ENCODE data around the gene FBXO40. TPM values are rescaled to one million over a fixed set of nuclear protein-coding genes. Genes with fewer than 3 reads are reported as not detected.

The FBXO40 gene
- total and polyA plus RNA-seq, 10 of the 15 experiments (the other 5 are each of a cell fraction or from before 2014, with no cell fraction given): 0.03 to 0.05 (median 0.04) TPM; not detected in 7

- RAD21 ChIA-PET (ENCODE audit: unreplicated experiment): interaction anchor here (1.4 kb wide), 1 partner anchor 18 kb away, joined by 4 read pairs; no protein-coding TSS in a partner anchor
- intact Hi-C loops (cut with micrococcal nuclease; ENCODE audit: unreplicated experiment): no loop called here
- Histone ChIP-seq H3K4me2 (ENCODE audit: control insufficient read depth, insufficient read depth) (no peak overlapping the region), H3K36me3 (ENCODE audit: control insufficient read depth in 2 of 2, insufficient read depth in 2 of 2, low read length in 1 of 2) (no peaks in the 10 kb centered on the region), H3K4me1 (ENCODE audit: control insufficient read depth, insufficient read depth, low read length) (no peaks in the 10 kb centered on the region), H3K9me3 (replicated peaks; ENCODE audit: control insufficient read depth, insufficient read depth, low read length) (no peaks in the 10 kb centered on the region), H3K9ac (ENCODE audit: control insufficient read depth, insufficient read depth, low read length) (no peak overlapping the region), H3K27me3 (replicated peaks in 1 of 2; ENCODE audit: control insufficient read depth in 2 of 2, insufficient read depth in 2 of 2, low read length in 1 of 2) (no peaks in the 10 kb centered on the region; a peak in 1 of 4 replicates), H3K27ac (ENCODE audit: control insufficient read depth, insufficient read depth) (no peak overlapping the region), H3K4me3 (no peak overlapping the region), H4K20me1 (ENCODE audit: control insufficient read depth, insufficient read depth) (no peaks in the 10 kb centered on the region), H3K79me2 (ENCODE audit: control insufficient read depth, insufficient read depth, low read length) (no peaks in the 10 kb centered on the region), H2AFZ (ENCODE audit: control insufficient read depth, low read depth, low read length) (no peak overlapping the region)
- ATAC-seq: no peak
- no peak for FAIRE-seq
- BruUV-seq (replicated peaks): no TSS peak
- POLR2A ChIA-PET: interaction anchor here (0.9 kb wide), 1 partner anchor 8 kb away, joined by 4 read pairs; no protein-coding TSS in a partner anchor
- DNase-seq (ENCODE audit: low read depth, low spot score): no peak
- in situ Hi-C loops (cut with MboI): no loop called here
- SMC1A ChIA-PET (ENCODE audit: uncharacterized antibody, unreplicated experiment): interaction anchor here (1.3 kb wide), 1 partner anchor 36 kb away, joined by 3 read pairs; no protein-coding TSS in a partner anchor
- CTCF ChIA-PET: no interaction called here
- no peak for TF ChIP-seq RBBP5 (conservative IDR thresholded peaks at IDR 0.05)
- TF ChIP-seq IRF4 (IDR thresholded peaks at IDR 0.05; ENCODE audit: low read depth, low read length): no peak
- no peak for TF ChIP-seq KLF5 (IDR thresholded peaks at IDR 0.05; ENCODE audit: partially characterized antibody)
- no peak for TF ChIP-seq NR2F1 (conservative IDR thresholded peaks at IDR 0.05)
- TF ChIP-seq MTA2 (IDR thresholded peaks at IDR 0.05; ENCODE audit: low read depth): no peak
- TF ChIP-seq WRNIP1 (IDR thresholded peaks at IDR 0.05; ENCODE audit: borderline replicate concordance, low read depth, low read length): no peak
- no peak for TF ChIP-seq ZZZ3 (IDR thresholded peaks at IDR 0.05; ENCODE audit: control insufficient read depth, insufficient read length, low read depth)
- no peak for TF ChIP-seq RAD21 (IDR thresholded peaks at IDR 0.05; ENCODE audit: insufficient read depth, low read depth, low read length)
These were observed 31.0 kb upstream of the FBXO40 start for GRCh38 chr3:121562148-121562547.

- H3K79me2 ChIP-seq (ENCODE audit: control insufficient read depth, insufficient read depth, low read length): no peaks in the 10 kb centered on the region
- H3K4me2 ChIP-seq (ENCODE audit: control insufficient read depth, insufficient read depth): no peak overlapping the region
- no peaks in the 10 kb centered on the region for H4K20me1 ChIP-seq (ENCODE audit: control insufficient read depth, insufficient read depth)
- H3K9ac ChIP-seq (ENCODE audit: control insufficient read depth, insufficient read depth, low read length): no peak overlapping the region
- TF ChIP-seq NRF1 (conservative IDR thresholded peaks at IDR 0.05; ENCODE audit: low read depth, low read length): no peak
- no peak for TF ChIP-seq MEF2B (IDR thresholded peaks at IDR 0.05; ENCODE audit: partially characterized antibody, poor library complexity, severe bottlenecking)
- TF ChIP-seq PAX5 (IDR thresholded peaks at IDR 0.05; ENCODE audit: borderline replicate concordance, low read depth, low read length): no peak
- no peak for TF ChIP-seq PAX8 (IDR thresholded peaks at IDR 0.05)
- TF ChIP-seq, protein P1, sequence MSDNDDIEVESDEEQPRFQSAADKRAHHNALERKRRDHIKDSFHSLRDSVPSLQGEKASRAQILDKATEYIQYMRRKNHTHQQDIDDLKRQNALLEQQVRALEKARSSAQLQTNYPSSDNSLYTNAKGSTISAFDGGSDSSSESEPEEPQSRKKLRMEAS (IDR thresholded peaks at IDR 0.05; ENCODE audit: low read depth, low read length): no peak
- no peak for TF ChIP-seq ETV6 (conservative IDR thresholded peaks at IDR 0.05 in 1 of 2, IDR thresholded peaks at IDR 0.05 in 1 of 2; ENCODE audit: borderline replicate concordance in 1 of 2, low read depth in 1 of 2)
- TF ChIP-seq POLR2A (IDR thresholded peaks at IDR 0.05; ENCODE audit: low read depth, low read length): no peak
- TF ChIP-seq, protein P2, sequence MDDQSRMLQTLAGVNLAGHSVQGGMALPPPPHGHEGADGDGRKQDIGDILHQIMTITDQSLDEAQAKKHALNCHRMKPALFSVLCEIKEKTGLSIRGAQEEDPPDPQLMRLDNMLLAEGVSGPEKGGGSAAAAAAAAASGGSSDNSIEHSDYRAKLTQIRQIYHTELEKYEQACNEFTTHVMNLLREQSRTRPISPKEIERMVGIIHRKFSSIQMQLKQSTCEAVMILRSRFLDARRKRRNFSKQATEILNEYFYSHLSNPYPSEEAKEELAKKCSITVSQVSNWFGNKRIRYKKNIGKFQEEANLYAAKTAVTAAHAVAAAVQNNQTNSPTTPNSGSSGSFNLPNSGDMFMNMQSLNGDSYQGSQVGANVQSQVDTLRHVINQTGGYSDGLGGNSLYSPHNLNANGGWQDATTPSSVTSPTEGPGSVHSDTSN (IDR thresholded peaks at IDR 0.05; ENCODE audit: insufficient replicate concordance, low read depth, low read length): no peak
- TF ChIP-seq ESRRA (IDR thresholded peaks at IDR 0.05; ENCODE audit: low read length): no peak
- TF ChIP-seq CREB1 (IDR thresholded peaks at IDR 0.05; ENCODE audit: low read depth): no peak
- no peak for TF ChIP-seq JUNB (IDR thresholded peaks at IDR 0.05)
- no peak for TF ChIP-seq LARP7 (IDR thresholded peaks at IDR 0.05)
- ChIA-PET POLR2A (no interaction called here), CTCF (no interaction called here), SMC1A (ENCODE audit: uncharacterized antibody, unreplicated experiment) (no interaction called here), RAD21 (ENCODE audit: unreplicated experiment) (no interaction called here)
- no peak for FAIRE-seq
- no TSS peak for BruUV-seq (replicated peaks)
- intact Hi-C loops (cut with micrococcal nuclease; ENCODE audit: unreplicated experiment) (no loop called here), in situ Hi-C loops (cut with MboI) (no loop called here)
- no peaks in the 10 kb centered on the region for H3K36me3 ChIP-seq (ENCODE audit: control insufficient read depth in 2 of 2, insufficient read depth in 2 of 2, low read length in 1 of 2)
- no peak for ATAC-seq
- H3K4me3 ChIP-seq: no peak overlapping the region
- H3K27ac ChIP-seq (ENCODE audit: control insufficient read depth, insufficient read depth): no peak overlapping the region
- no peaks in the 10 kb centered on the region; a peak in 1 of 4 replicates for H3K27me3 ChIP-seq (replicated peaks in 1 of 2; ENCODE audit: control insufficient read depth in 2 of 2, insufficient read depth in 2 of 2, low read length in 1 of 2)
- H3K9me3 ChIP-seq (replicated peaks; ENCODE audit: control insufficient read depth, insufficient read depth, low read length): no peaks in the 10 kb centered on the region
- no peak for DNase-seq (ENCODE audit: low read depth, low spot score)
- H3K4me1 ChIP-seq (ENCODE audit: control insufficient read depth, insufficient read depth, low read length): no peaks in the 10 kb centered on the region
- 54% methylated on average over 9 of the region's 9 CpGs for WGBS (ENCODE audit: insufficient coverage, insufficient replicate concordance, low lambda C conversion rate, missing lambda C conversion rate)
- H2AFZ ChIP-seq (ENCODE audit: control insufficient read depth, low read depth, low read length): no peak overlapping the region
These were observed 26.4 kb upstream of the FBXO40 start for GRCh38 chr3:121566773-121567172.
